ENCODE measurements around the gene KCNMA1. TPM values are rescaled to one million over a fixed set of nuclear protein-coding genes. Genes with fewer than 3 reads are reported as not detected.

KCNMA1 gene
- total and polyA plus RNA-seq, 5 donors = 1.5 to 6.1 (median 3.3) TPM

GRCh38 chr10:77020426-77021040, 617.1 kb downstream of the KCNMA1 start:
- Histone ChIP-seq H3K4me1 (ENCODE audit: control insufficient read depth, insufficient read depth, low read length) (no peaks in the 10 kb centered on the region), H3K27ac (ENCODE audit: low read length) (no peak overlapping the region), H3K4me3 (ENCODE audit: low read length) (no peak overlapping the region), H3K9me3 (ENCODE audit: control insufficient read depth, low read length) (no peaks in the 10 kb centered on the region), H3K27me3 (ENCODE audit: control insufficient read depth, insufficient read depth) (no peaks in the 10 kb centered on the region)
- DNase-seq (no peak), ATAC-seq (no peak)
- WGBS = 67% methylated on average over 4 of the region's 4 CpGs
- intact Hi-C loops (cut with DNase I) = no loop called here

GRCh38 chr10:77016855-77017254, 620.8 kb downstream of the KCNMA1 start:
- intact Hi-C loops (cut with DNase I) = no loop called here
- no peak overlapping the region for H3K27ac ChIP-seq (ENCODE audit: low read length)
- DNase-seq (no peak), ATAC-seq (no peak)
- H3K9me3 ChIP-seq (ENCODE audit: control insufficient read depth, low read length) = no peaks in the 10 kb centered on the region
- H3K4me3 ChIP-seq (ENCODE audit: low read length) = no peak overlapping the region
- WGBS = 81% methylated on average over 4 of the region's 4 CpGs
- peaks cover 4% of the 10 kb centered on the region for H3K4me1 ChIP-seq (ENCODE audit: control insufficient read depth, insufficient read depth, low read length)
- H3K27me3 ChIP-seq (ENCODE audit: control insufficient read depth, insufficient read depth) = no peaks in the 10 kb centered on the region

- no peaks in the 10 kb centered on the region for H3K9me3 ChIP-seq (ENCODE audit: control insufficient read depth, low read length)
- WGBS = 85% methylated on average over 7 of the region's 7 CpGs
- H3K27ac ChIP-seq (ENCODE audit: low read length) = no peak overlapping the region
- peaks cover 4% of the 10 kb centered on the region for H3K4me1 ChIP-seq (ENCODE audit: control insufficient read depth, insufficient read depth, low read length)
- intact Hi-C loops (cut with DNase I) = no loop called here
- no peak overlapping the region for H3K4me3 ChIP-seq (ENCODE audit: low read length)
- ATAC-seq = no peak
- H3K27me3 ChIP-seq (ENCODE audit: control insufficient read depth, insufficient read depth) = no peaks in the 10 kb centered on the region
- no peak for DNase-seq
Observed at GRCh38 chr10:77016278-77016815, 621.3 kb downstream of the KCNMA1 start.

- ATAC-seq (no peak), DNase-seq (no peak)
- H3K27me3 ChIP-seq (ENCODE audit: control insufficient read depth, insufficient read depth) = no peaks in the 10 kb centered on the region
- WGBS = 92% methylated on average over 1 of the region's 1 CpG
- no peak overlapping the region for H3K4me3 ChIP-seq (ENCODE audit: low read length)
- intact Hi-C loops (cut with DNase I) = no loop called here
- no peaks in the 10 kb centered on the region for H3K9me3 ChIP-seq (ENCODE audit: control insufficient read depth, low read length)
- H3K4me1 ChIP-seq (ENCODE audit: control insufficient read depth, insufficient read depth, low read length) = peaks cover 4% of the 10 kb centered on the region
- H3K27ac ChIP-seq (ENCODE audit: low read length) = no peak overlapping the region
Observed at GRCh38 chr10:77015360-77015759, 622.2 kb downstream of the KCNMA1 start.

- H3K27me3 ChIP-seq (ENCODE audit: control insufficient read depth, insufficient read depth) = no peaks in the 10 kb centered on the region
- intact Hi-C loops (cut with DNase I) = no loop called here
- DNase-seq = peak; percentile 60 to 83 (median 65)
- no peak overlapping the region for H3K4me3 ChIP-seq (ENCODE audit: low read length)
- 35% methylated on average over 2 of the region's 2 CpGs for WGBS
- H3K27ac ChIP-seq (ENCODE audit: low read length) = peak overlapping the region; percentile 81
- peak; percentile 74 to 78 for ATAC-seq
- peaks cover 4% of the 10 kb centered on the region for H3K4me1 ChIP-seq (ENCODE audit: control insufficient read depth, insufficient read depth, low read length)
- H3K9me3 ChIP-seq (ENCODE audit: control insufficient read depth, low read length) = no peaks in the 10 kb centered on the region
Observed at GRCh38 chr10:77012812-77013500, 624.7 kb downstream of the KCNMA1 start.

- DNase-seq (peak in 1 of 3 donors; percentile 34), ATAC-seq (peak; percentile 69 to 79)
- WGBS = 38% methylated on average over 11 of the region's 11 CpGs
- Histone ChIP-seq H3K9me3 (ENCODE audit: control insufficient read depth, low read length) (no peaks in the 10 kb centered on the region), H3K27ac (ENCODE audit: low read length) (peak overlapping the region; percentile 81), H3K4me1 (ENCODE audit: control insufficient read depth, insufficient read depth, low read length) (peaks cover 4% of the 10 kb centered on the region), H3K4me3 (ENCODE audit: low read length) (no peak overlapping the region), H3K27me3 (ENCODE audit: control insufficient read depth, insufficient read depth) (no peaks in the 10 kb centered on the region)
- intact Hi-C loops (cut with DNase I) = no loop called here
Observed at GRCh38 chr10:77011874-77012811, 625.5 kb downstream of the KCNMA1 start.

- intact Hi-C loops (cut with DNase I) = no loop called here
Observed at GRCh38 chr10:77010430-77010829, 627.2 kb downstream of the KCNMA1 start.

GRCh38 chr10:77007834-77008233, 629.8 kb downstream of the KCNMA1 start:
- ATAC-seq = no peak
- H3K4me3 ChIP-seq (ENCODE audit: low read length) = no peak overlapping the region
- 79% methylated on average over 5 of the region's 5 CpGs for WGBS
- peaks cover 5% of the 10 kb centered on the region for H3K4me1 ChIP-seq (ENCODE audit: control insufficient read depth, insufficient read depth, low read length)
- no peaks in the 10 kb centered on the region for H3K27me3 ChIP-seq (ENCODE audit: control insufficient read depth, insufficient read depth)
- no peaks in the 10 kb centered on the region for H3K9me3 ChIP-seq (ENCODE audit: control insufficient read depth, low read length)
- intact Hi-C loops (cut with DNase I) = loop anchor here in 1 of 4 donors (10.0 kb wide), 1 partner anchor 107 kb away; no protein-coding TSS in a partner anchor
- H3K27ac ChIP-seq (ENCODE audit: low read length) = no peak overlapping the region
- peak in 1 of 3 donors; percentile 49 for DNase-seq

More at GRCh38 chr10:77010430-77010829, 627.2 kb downstream of the KCNMA1 start:
- DNase-seq (no peak), ATAC-seq (no peak)
- H3K27me3 ChIP-seq (ENCODE audit: control insufficient read depth, insufficient read depth) = no peaks in the 10 kb centered on the region
- WGBS = 93% methylated on average over 3 of the region's 3 CpGs
- no peaks in the 10 kb centered on the region for H3K9me3 ChIP-seq (ENCODE audit: control insufficient read depth, low read length)
- H3K27ac ChIP-seq (ENCODE audit: low read length) = no peak overlapping the region
- H3K4me1 ChIP-seq (ENCODE audit: control insufficient read depth, insufficient read depth, low read length) = peaks cover 4% of the 10 kb centered on the region
- H3K4me3 ChIP-seq (ENCODE audit: low read length) = no peak overlapping the region

GRCh38 chr10:77006836-77007511, 630.6 kb downstream of the KCNMA1 start:
- Histone ChIP-seq H3K4me1 (ENCODE audit: control insufficient read depth, insufficient read depth, low read length) (peaks cover 2% of the 10 kb centered on the region), H3K27ac (ENCODE audit: low read length) (no peak overlapping the region), H3K4me3 (ENCODE audit: low read length) (no peak overlapping the region), H3K27me3 (ENCODE audit: control insufficient read depth, insufficient read depth) (no peaks in the 10 kb centered on the region), H3K9me3 (ENCODE audit: control insufficient read depth, low read length) (no peaks in the 10 kb centered on the region)
- 84% methylated on average over 2 of the region's 2 CpGs for WGBS
- intact Hi-C loops (cut with DNase I) = loop anchor here in 1 of 4 donors (10.0 kb wide), 1 partner anchor 108 kb away; no protein-coding TSS in a partner anchor
- no peak for DNase-seq
- no peak for ATAC-seq

GRCh38 chr10:77005871-77006270, 631.7 kb downstream of the KCNMA1 start:
- DNase-seq (no peak), ATAC-seq (no peak)
- H3K9me3 ChIP-seq (ENCODE audit: control insufficient read depth, low read length) = no peaks in the 10 kb centered on the region

More at GRCh38 chr10:77005871-77006270, 631.7 kb downstream of the KCNMA1 start:
- Histone ChIP-seq H3K4me3 (ENCODE audit: low read length) (no peak overlapping the region), H3K4me1 (ENCODE audit: control insufficient read depth, insufficient read depth, low read length) (peaks cover 2% of the 10 kb centered on the region), H3K27ac (ENCODE audit: low read length) (no peak overlapping the region), H3K27me3 (ENCODE audit: control insufficient read depth, insufficient read depth) (no peaks in the 10 kb centered on the region)
- intact Hi-C loops (cut with DNase I) = loop anchor here in 1 of 4 donors (10.0 kb wide), 1 partner anchor 109 kb away; no protein-coding TSS in a partner anchor

All from right cardiac atrium (tissue), 5 donors.